Skin epidermis (tissue), 12 donors: ENCODE measurements around the gene MAD1L1.
"Not testable (repeated sequence)": the region's sequence is repeated elsewhere in the genome, so short reads cannot be mapped to it uniquely, and the experiment has no call there.

Experiments
- H3K27ac ChIP-seq, 21 experiments: fragments of 200-600 bp; sonication (generic) in 11 of 21; one replicate each; pipeline ENCODE4 v1.5.0; 2020; ENCODE audit warnings: mild to moderate bottlenecking in 3 of 21, inconsistent platforms in 2 of 21, moderate library complexity in 2 of 21
- H3K4me3 ChIP-seq, 7 experiments: fragments of 200-600 bp; sonication (generic) in 2 of 7; one replicate each; pipeline ENCODE4 v1.5.0; 2020; ENCODE audit warnings: inconsistent platforms in 2 of 7, mild to moderate bottlenecking in 2 of 7, moderate library complexity in 1 of 7

The MAD1L1 gene

DNA sequence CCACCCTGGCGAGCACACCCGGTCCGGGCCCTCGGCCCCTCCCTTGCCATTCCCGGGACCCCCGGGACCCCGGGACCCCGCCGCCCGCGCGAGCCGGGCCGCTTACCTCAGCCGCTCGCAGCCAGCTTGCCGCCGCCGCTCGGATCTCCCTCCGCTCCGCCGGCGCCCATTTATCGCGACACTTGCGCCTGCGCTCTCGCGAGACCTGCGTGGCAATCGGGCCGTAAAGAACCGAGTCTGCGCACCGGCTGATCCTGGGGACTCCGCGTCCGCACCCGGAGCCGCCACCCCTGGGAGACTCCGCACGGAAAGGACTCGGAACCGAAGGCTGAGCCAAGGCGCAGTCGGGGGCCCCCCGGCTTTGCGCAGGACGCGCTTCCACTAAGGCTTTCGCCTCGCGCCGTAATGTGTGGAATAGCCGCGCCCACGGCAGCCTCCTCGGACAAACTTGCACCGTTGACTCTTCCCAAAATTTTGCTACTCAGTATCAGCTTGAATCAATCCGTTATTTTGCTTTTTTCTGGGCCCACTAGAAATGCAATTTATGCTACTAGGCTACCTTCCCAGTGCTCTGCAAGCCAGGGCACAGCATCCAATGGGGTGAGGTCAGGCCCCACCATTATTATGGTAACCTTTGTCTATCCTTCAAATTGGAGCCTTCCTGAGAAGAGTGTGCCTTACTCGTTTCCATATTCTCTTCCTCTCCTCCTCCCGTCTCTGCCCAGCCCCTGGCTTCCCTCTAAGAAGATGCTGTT, at the start of gene MAD1L1:
Gene MAD1L1 (minus strand): TSS at position 180 of the 755 bp plus-strand sequence. CDS start 2,812 bp downstream, outside the sequence.
- peak within 1 kb of the TSS; percentile 68 to 99 (median 87) for H3K27ac ChIP-seq
- peak within 1 kb of the TSS; percentile 78 to 100 (median 97) for H3K4me3 ChIP-seq

DNA sequence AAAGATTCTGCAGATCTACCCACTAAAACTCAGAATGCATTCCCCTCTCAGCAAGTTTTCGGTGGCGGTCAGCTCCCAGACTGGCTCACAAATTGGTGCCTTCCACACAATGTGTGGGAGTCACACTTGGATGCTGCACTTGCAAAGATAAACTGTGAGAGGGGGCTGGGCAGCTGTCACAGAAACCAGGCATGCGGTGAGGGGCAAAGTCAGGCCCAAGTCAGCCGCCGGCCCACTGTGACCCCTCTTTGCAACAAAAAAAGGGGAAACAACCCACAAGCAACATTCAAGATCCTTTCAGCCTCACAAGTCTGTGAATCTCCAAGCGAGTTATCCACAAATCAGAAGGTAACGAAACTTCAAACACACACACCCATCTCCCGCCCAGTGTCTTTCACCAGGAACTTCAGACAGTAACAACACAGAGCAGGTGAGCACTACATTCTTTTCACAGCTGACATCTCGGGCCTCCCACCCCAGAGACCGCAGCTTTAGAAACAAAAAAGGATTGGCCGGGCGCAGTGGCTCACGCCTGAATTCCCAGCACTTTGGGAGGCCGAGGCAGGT, 49.5 kb upstream of the MAD1L1 start:
- H3K27ac ChIP-seq: peak overlapping the region in 5 of 21 experiments; percentile 6 to 44 (median 17)
- no peak overlapping the region for H3K4me3 ChIP-seq

DNA sequence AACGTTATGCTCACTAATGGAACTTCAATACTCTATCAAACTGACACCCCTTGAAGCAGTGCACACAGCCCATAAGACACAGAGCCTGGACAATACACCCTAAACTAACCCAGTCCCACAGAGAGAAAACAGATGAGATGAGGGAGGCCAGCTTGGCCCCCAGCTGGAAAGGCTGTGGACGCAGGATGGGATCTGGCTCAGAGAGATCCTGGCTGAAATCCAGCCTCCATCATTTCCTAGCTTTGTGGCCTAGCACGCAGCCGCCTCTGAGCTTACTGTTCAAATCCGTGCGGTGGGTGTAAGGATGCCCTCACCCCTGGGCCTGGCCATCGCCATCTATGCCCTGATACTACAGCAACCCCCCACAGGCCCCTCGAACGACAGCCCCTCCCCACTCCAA, 48.8 kb upstream of the MAD1L1 start:
- Histone ChIP-seq H3K27ac (peak overlapping the region in 7 of 21 experiments; percentile 6 to 44 (median 22)), H3K4me3 (no peak overlapping the region)

- no peak overlapping the region for H3K27ac ChIP-seq
These were observed 47.7 kb upstream of the MAD1L1 start for GRCh38 chr7:2280424-2280823.

GRCh38 chr7:2279896-2280295, 47.2 kb upstream of the MAD1L1 start:
- no peak overlapping the region for H3K27ac ChIP-seq
- H3K4me3 ChIP-seq: no peak overlapping the region

More at GRCh38 chr7:2280424-2280823, 47.7 kb upstream of the MAD1L1 start:
- no peak overlapping the region for H3K4me3 ChIP-seq

- H3K27ac ChIP-seq: no peak overlapping the region
- no peak overlapping the region for H3K4me3 ChIP-seq
These were observed 45.3 kb upstream of the MAD1L1 start for GRCh38 chr7:2278026-2278425.

- no peak overlapping the region for H3K4me3 ChIP-seq
- no peak overlapping the region for H3K27ac ChIP-seq
These were observed 43.4 kb upstream of the MAD1L1 start for GRCh38 chr7:2276107-2276506.

GRCh38 chr7:2275101-2275500, 42.4 kb upstream of the MAD1L1 start:
- Histone ChIP-seq H3K27ac (no peak overlapping the region), H3K4me3 (no peak overlapping the region)

DNA sequence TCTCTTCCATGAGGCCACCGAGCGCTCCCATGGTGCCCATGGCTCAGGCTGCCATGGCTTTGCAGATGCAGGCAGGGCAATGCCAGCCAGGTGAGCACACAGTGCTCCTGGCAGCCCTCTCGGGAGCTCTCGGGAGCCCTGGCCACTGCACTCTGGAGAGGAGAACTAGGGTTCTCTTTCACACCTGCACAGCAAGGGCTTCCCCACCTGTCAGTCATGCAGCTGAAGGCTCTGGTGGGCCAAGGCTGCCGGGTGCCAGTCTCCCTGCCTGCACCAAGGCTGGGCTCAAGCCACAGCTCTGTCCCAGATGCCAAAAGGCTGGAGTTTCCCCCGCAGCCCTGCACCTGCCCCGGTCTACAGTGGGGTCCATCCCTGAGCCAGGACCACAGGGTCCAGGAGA, 41.9 kb upstream of the MAD1L1 start:
- H3K4me3 ChIP-seq: no peak overlapping the region
- H3K27ac ChIP-seq: no peak overlapping the region

DNA sequence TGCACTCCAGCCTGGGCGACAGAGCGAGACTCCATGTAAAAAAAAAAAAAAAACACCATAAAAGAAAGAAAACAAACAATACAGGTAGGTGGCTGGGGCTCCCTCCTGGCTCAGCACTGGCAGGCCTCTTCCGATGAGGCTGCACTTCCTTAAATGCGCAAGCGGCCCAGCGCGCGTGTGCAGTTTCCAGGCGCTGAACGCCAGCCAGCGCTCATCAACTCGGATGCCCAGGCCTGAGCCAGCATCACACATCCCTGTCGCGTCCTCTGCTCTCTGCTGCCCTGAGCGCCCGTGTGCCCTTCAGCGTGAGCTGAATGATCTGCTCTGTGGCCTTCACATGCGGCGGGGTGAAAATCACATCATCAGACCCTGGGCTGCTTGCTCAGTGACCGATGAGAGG, 41.1 kb upstream of the MAD1L1 start:
- no peak overlapping the region for H3K4me3 ChIP-seq
- no peak overlapping the region for H3K27ac ChIP-seq

GRCh38 chr7:2272031-2272430, 39.3 kb upstream of the MAD1L1 start:
- H3K27ac ChIP-seq: no peak overlapping the region

DNA sequence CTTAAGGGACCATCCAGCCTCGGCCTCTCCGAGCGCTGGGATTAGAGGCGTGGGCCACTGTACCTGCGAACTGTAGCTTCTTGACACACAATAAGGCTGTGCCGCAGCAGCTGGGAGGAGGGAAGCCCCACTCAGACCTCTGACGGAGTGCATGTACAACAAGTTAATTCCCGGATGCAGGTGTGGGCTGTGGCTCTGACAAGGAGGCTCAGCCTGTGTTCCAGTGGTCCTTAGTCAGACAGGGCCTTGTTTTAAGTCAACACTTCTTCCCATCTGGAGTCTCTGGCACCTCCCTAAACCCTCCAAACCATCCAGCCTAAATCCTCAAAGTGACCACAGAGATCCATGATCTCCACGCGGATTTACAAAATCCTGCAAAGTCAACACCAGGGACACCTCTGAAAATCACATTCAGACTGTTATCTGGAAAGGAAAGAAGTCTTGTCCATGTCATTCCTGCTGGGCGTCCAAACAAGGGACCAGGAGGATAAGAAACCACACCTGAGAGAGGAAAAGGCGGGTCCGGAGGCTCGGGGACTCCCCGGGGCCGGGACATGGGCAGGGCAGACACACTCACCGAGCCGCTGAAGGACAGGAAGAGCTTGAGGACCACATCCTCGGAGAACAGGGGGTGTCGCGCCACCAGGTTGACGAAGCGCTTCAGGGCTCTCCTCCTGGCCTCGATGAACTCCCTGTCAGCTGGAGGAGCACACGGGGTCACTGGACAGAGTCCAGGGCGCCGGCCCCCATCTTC, 38.7 kb upstream of the MAD1L1 start:
- H3K4me3 ChIP-seq: no peak overlapping the region
- no peak overlapping the region for H3K27ac ChIP-seq

More at GRCh38 chr7:2272031-2272430, 39.3 kb upstream of the MAD1L1 start:
- no peak overlapping the region for H3K4me3 ChIP-seq

- no peak overlapping the region for H3K4me3 ChIP-seq
- H3K27ac ChIP-seq: peak overlapping the region in 2 of 21 experiments; percentile 17 to 49
These were observed 37.8 kb upstream of the MAD1L1 start for GRCh38 chr7:2270495-2270894.

DNA sequence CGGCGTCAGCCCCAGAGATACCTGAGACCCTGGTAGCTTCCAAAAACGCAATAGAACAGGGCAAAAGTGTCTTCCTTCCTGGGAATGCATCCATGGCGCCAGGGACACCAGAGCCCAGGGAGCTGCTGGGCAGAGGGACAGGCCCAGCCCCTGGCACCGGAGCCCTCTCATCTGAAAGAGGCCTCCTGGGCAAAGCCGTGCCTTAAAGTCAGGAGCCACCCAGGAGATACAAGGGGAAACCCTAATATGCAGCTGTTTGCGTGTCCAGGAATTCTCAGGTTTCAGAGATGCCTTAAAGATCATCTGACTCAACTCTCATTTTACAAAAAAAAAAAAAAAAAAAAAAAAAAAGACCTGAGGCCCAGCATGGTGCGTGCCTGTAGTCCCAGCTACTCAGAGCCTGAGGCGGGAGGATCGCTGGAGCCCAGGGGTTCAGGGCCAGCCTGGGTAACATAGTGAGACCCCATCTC, 37.3 kb upstream of the MAD1L1 start:
- H3K27ac ChIP-seq: peak overlapping the region in 12 of 21 experiments; percentile 4 to 75 (median 28)
- H3K4me3 ChIP-seq: no peak overlapping the region

GRCh38 chr7:2269089-2269990, 36.6 kb upstream of the MAD1L1 start:
- not testable (repeated sequence) for H3K4me3 ChIP-seq
- peak overlapping the region in 12 of 21 experiments; percentile 4 to 75 (median 28) for H3K27ac ChIP-seq

DNA sequence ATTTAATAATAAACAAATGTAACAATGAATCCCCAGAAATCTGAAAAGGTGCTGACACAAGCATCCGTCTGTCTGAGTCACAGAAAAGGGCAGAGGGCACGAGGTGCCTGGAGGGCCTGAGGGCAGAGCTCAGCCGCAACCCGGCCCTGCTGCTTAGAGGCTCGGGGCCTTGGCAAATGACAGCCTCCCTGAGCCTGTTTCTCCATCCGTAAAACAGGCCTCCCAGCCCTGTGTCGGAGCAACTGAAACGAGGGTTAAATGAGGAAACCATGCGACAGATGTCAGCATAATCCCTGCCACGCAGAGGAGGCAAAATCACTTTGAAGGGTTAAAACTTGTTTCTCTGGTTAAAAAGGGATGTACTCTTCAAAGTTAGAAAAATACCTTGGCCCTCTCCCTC, 34.2 kb upstream of the MAD1L1 start:
- Histone ChIP-seq H3K4me3 (no peak overlapping the region), H3K27ac (peak overlapping the region in 4 of 21 experiments; percentile 24 to 73 (median 67))

GRCh38 chr7:2264158-2264557, 31.4 kb upstream of the MAD1L1 start:
- Histone ChIP-seq H3K27ac (no peak overlapping the region), H3K4me3 (no peak overlapping the region)

DNA sequence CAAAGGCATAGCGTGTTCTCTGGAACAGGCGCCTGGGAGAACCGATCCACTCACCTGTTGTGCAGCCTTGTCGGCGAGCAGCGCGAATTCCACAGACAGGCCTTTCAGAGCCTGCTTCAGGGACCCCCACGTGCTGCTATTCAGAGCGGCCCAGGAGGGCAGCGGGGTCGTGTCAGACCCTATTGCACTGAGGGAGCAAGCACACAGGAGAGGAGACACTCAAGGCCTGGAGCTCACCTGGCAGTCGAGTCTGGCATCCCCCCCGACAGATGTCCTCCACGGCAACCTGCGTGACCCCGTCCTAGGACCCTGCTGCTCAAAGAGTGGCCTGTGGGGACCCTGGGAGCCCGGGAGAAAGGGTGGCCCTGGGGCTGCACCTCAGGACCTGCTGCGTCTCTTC, 30.4 kb upstream of the MAD1L1 start:
- H3K4me3 ChIP-seq: no peak overlapping the region

GRCh38 chr7:2261611-2262010, 28.9 kb upstream of the MAD1L1 start:
- H3K27ac ChIP-seq: peak overlapping the region in 13 of 21 experiments; percentile 12 to 82 (median 41)
- H3K4me3 ChIP-seq: no peak overlapping the region

More for the DNA sequence above, 30.4 kb upstream of the MAD1L1 start:
- H3K27ac ChIP-seq: no peak overlapping the region
